HG02642 (cell line): ENCODE data around the gene ZDHHC8.

Experiments used
- ATAC-seq: cut with Tn5 transposase; IDR thresholded peaks from one replicate; pipeline ENCODE4 v1.9.1; 2021; ENCODE audit warnings: mild to moderate bottlenecking; ENCODE audit not compliant: unreplicated experiment, poor library complexity

Gene ZDHHC8

GRCh38 chr22:20127869-20128618 is 3.6 kb upstream of the ZDHHC8 start:
- ATAC-seq, result no peak

- ATAC-seq, result no peak
Observed at GRCh38 chr22:20128619-20128901, 3.0 kb upstream of the ZDHHC8 start.

- ATAC-seq, result no peak
Observed at GRCh38 chr22:20128902-20129746, 2.5 kb upstream of the ZDHHC8 start.

- ATAC-seq, result no peak
Observed at GRCh38 chr22:20129747-20130014, 1.9 kb upstream of the ZDHHC8 start.

- ATAC-seq, result no peak
Observed at GRCh38 chr22:20130319-20130718, 1.3 kb upstream of the ZDHHC8 start.

- peak; percentile 61 for ATAC-seq
Observed at GRCh38 chr22:20130731-20131596, 640 bp upstream of the ZDHHC8 start.

GRCh38 chr22:20131859-20132685 is 468 bp downstream of the ZDHHC8 start:
- peak; percentile 4 for ATAC-seq

- no peak for ATAC-seq
Observed at GRCh38 chr22:20132686-20133246, 1.2 kb downstream of the ZDHHC8 start.

- ATAC-seq, result no peak
Observed at GRCh38 chr22:20133930-20134549, 2.4 kb downstream of the ZDHHC8 start.

GRCh38 chr22:20135265-20135664 is 3.7 kb downstream of the ZDHHC8 start:
- no peak for ATAC-seq

GRCh38 chr22:20135806-20136602 is 4.4 kb downstream of the ZDHHC8 start:
- no peak for ATAC-seq

- no peak for ATAC-seq
Observed at GRCh38 chr22:20136603-20136873, 4.9 kb downstream of the ZDHHC8 start.

- no peak for ATAC-seq
Observed at GRCh38 chr22:20137113-20137512, 5.5 kb downstream of the ZDHHC8 start.

- no peak for ATAC-seq
Observed at GRCh38 chr22:20137671-20138416, 6.2 kb downstream of the ZDHHC8 start.

GRCh38 chr22:20138417-20138738 is 6.8 kb downstream of the ZDHHC8 start:
- ATAC-seq, result no peak

GRCh38 chr22:20138868-20139267 is 7.3 kb downstream of the ZDHHC8 start:
- ATAC-seq, result no peak

- ATAC-seq, result no peak
Observed at GRCh38 chr22:20139391-20140106, 7.9 kb downstream of the ZDHHC8 start.

- no peak for ATAC-seq
Observed at GRCh38 chr22:20140107-20140445, 8.5 kb downstream of the ZDHHC8 start.
